Activated gamma-delta T cell (primary cell): ENCODE results near the gene GABRR2.
"Not testable (repeated sequence)": the region's sequence is repeated elsewhere in the genome, so short reads cannot be mapped to it uniquely, and the experiment has no call there.

Experiments used
- DNase-seq: peaks from one replicate; lab custom pipeline; 2025; lab: John Stamatoyannopoulos, UW

The GABRR2 gene

DNA sequence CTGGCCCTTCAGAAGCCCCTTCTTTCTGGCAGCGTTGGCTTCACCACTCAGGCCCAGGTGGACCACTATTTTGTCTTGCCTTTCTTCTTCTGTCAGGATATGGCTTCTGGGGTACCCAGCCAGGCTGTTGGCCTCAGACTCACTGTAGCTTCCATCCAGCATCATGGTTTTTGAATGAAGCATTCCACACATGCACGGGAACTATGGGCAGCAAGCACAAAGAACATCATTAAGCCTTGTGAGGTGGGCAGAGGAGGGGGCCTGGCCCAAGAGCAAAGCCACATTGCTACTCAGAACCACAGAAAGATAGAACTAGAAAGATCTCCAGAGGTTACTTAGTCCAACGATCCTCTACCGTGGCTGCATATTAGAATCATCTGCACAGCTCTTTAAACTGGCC is 57.3 kb downstream of the GABRR2 start:
- DNase-seq = no peak

DNA sequence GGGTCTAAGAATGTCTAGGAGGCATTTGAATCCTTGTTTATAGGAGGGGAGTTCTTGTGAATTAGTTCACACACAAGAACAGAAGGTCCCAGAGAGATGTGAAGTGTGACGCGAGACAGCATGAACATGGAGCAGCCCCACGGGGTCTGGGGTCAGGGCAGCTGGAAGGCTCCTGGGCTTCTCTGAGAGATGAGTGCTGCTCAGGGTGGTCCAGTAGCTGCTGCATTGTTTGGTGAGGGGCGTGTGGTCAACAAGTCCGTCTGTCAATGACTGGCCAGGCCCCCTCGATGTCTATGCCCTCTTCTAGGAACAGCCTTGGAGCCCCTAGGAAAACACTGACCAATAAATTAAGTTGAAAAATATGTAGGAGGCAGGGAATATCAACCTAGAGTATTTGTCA is 57.8 kb downstream of the GABRR2 start:
- no peak for DNase-seq

DNA sequence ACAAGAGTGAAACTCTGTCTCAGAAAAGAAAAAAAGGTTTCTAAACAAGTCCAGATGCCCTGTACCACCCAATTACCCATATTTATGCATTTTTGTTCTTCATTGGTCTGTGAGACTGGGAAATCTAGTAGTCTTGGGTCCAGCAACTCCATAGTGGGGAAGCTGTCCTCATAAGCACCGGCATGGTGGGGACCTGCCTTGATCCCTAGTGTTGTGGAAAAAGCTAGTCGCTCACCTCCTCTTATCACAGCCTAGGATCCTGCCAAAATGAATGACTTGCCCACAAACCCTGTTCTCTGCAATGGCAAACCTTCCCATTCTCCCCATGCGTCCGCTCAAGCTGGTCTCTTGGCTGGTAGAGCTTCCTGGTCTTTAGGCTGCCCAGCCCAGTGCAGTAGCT is 59.7 kb downstream of the GABRR2 start:
- no peak for DNase-seq

DNA sequence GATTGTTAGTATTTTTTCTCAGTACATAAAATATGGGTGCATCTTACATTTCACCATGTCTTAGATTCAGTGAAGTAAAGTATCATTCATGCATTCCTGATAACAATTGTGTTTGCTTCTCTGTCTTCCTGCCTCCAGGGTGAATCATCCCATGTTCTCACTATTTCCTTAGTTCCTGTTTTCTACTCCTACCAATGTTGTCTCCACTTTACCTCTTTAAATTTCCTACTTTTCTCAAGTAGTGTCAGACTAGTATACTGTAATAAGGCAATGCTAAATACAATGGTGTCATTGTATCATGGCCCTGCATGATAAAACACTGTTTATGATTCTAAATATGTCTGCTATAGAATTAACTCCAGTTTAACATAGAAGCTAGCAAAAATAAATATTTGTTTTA is 60.5 kb downstream of the GABRR2 start:
- no peak for DNase-seq

DNA sequence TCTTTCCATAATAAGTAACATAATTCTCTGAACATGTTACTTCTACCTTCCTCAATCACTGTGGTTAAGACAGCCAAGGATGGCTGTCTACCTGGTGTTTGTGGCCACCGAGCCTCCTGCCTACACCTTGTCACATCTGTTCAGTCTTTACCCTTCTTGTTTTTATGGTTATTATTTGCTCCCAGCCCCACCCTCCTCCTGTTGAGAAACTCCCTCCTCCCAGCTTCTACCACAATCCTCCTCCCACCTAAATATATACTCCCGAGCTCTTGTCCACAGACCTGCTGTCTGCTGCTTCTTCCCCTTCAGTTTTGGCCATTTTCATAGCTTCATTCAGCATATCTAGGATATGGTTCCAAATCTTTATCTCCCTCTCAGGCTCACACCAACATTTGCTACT is 62.2 kb downstream of the GABRR2 start:
- no peak for DNase-seq

DNA sequence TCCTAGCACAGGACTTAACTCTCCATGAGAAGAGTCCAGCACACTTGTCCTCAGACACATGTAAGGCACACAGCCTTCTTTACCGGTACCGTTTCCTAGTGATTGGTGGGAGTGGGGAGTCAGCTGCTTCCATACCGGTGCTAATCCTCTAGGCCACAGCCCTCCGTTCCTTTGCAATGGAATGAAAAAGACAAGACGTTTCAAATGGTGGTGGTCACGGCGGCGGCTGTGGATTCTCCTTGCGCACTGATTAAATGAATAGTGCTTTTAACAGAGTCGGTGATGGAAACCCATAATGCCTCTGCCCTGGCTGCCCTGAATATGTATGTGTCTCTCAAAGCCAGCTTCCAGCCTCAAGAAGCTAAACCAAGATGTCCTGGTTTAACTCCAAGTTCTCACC is 63.1 kb downstream of the GABRR2 start:
- DNase-seq = no peak

DNA sequence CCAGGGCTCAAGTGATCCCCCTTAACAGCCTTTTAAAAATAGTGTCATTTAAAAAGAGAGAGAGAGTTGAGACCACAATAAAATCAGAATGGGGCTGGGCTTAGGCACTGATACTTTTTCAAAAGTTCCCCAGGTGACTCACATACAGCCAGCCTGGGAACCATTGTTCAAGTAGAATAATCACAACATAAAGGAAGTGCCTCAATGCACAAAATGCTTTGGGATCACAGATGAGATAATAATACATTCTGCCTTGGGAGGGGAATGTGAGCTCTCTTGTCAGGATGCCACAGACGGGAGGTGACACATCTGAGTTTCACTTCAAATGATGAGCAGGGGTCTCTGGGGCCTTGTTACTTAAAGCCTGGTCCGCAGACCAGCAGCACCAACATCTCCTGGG is 63.9 kb downstream of the GABRR2 start:
- DNase-seq = no peak

DNA sequence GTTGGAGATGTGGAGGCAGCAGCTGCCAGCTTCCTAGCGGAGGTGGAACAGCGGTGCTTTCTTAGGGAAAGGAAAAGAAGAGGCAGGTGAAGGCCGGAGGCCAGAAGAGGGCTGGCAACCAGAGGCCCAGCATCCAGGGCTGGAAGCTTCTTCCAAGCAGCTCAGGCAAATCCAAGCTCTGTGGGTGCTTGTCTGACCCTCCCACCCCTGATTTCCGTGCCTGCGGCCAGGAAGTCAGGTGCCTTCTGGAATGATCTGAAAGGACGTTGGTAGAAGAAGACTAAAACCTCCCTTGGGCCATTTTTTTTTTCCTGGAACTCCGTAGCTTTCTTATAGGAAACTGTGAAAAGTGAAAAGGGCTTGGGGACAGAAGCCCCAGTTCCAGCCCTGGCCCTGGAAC is 64.9 kb downstream of the GABRR2 start:
- DNase-seq = no peak

DNA sequence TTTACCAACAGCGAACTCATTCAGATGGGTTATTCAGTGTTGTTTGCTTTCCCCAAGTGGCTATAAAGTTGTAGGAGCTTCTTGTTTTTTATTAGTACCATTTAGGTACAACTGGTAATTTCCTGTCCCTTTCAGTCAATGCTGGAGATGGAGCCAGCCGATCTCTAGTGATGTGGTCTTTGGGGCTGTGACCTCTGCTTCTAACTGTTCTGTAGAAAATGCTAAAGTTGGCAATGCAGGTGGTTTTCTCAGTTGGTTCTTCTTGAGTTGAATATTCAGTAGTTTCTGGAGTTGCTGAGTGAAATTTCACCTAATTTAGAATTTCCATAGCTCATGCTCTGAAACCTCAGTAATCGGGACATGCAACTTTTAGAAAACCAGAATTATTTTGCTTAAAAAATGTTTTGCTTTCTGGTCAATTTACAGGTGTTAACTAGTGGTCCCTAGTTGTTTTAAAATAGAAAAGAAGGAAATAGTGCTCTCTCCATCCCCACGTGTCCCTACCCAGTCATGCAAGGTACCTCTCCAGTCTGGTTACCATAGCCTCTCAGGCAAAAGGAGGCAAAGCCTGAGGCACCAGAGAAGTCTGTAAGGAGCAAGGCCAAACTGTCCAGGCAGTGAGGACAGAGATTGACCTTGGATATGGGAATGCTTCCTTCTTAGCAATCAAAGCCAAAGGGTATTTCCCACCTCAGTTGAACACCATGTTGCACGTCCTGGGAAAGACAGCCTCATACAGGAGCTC is 70.7 kb downstream of the GABRR2 start:
- no peak for DNase-seq

DNA sequence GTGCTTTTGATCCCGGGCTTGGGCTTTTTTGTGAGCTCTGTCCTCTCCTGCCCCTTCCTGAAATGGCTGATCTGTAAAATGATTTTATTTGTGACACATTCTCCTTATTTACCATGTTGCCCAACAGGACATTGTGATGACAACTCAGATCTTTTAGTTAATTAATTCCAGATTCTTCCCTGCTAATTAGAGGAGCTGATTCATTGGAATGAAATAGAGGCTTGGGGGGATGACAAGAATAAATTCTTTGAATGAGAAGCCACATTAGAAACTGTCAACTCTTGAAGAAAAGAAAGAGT is 71.8 kb downstream of the GABRR2 start:
- no peak for DNase-seq

DNA sequence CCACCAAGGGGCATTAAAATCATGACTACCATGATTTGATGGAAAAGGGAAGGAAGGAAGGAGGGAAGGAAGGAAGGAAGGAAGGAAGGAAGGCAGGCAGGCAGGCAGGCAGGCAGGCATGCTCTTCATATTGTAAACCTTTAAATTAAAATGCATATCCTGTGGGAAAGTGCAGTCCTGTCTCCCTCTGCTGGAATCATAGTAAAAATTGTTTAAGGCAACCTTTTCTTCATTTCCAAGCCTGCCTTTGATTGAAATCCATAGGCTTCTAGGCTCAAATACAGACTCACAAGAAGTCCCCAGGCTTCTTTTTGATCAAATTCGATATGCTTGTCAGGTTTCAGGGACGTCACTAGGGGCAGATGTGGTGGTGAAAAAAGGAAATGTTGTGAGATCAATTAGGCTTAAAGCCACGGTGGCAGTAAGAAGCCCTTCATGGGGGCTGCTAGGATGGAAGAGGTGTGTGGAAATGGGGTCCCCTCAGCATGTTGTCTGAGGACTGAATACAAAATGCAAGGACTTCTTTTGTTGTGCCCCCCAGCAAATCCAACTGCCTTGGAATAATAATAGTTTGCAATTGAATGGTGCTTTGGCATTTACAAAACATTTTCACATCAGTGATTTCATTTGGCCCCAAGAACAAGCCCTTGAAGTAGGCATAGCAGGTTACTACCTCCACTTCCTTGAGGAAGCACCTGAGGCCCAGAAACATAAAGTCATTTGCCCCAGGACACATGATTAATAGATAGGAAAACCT is 72.3 kb downstream of the GABRR2 start:
- DNase-seq = no peak

DNA sequence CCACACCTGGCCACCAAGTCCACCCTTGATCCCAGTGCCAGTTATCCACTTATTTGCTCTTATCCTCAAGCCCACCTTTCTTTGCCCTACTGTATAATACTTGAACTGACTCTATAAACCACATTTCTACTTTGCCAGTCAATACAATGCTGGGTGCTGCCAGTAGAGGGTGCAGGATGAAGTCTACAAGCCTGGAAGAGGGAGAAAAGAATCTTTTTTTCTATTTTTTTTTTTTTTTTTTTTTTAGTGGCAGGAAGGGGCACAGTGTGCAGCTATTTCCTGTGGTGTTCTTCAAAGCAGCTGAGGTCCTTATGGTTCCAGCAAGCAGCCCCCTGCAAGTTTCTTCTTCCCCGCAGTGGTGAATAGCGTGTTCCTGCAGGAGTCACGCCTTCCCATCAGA is 75.8 kb downstream of the GABRR2 start:
- no peak for DNase-seq

DNA sequence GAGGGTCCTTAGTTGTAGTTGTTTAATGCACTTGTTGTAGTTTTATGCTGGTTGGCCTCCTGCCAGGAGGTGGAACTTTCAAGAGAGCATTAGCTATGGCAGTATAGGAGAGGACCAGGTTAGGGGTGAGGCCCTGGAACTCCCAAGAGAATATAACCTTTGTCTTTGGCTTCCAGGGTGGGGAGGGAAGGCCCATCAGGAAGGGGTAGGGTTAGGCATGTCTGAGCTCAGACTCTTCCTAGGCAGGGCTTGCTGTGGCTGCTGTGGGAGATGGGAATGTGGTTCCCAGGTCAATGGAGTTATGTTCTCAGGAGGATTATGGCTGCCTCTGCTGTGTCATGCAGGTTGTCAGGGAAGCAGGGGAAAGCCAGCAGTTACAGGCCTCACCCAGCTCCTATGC is 77.9 kb downstream of the GABRR2 start:
- no peak for DNase-seq

DNA sequence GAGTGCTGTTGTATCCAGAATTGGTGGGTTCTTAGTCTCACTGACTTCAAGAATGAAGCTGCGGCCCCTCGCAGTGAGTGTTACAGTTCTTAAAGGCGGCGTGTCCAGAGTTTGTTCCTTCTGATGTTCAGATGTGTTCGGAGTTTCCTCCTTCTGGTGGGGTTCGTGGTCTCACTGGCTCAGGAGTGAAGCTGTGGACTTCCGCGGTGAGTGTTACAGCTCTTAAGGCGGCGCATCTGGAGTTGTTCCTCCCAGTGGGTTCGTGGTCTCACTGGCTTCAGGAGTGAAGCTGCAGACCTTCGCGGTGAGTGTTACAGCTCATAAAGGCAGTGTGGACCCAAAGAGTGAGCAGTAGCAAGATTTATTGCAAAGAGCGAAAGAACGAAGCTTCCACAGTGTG is 81.5 kb downstream of the GABRR2 start:
- not testable (repeated sequence) for DNase-seq

DNA sequence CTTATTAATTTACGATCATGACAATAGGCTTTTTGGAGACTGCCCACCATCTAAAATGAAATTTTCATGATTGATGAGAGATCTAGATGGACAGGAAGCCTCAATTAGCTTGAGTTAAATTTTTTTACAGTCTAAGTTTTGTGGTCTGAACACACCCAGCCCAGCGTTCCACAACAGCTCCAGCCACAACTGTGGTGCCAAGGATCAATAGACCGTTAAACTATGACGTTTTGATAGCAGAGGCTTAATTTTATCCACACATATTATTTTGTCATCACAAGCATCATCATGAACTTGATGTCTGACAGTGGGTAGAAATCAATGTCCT is 92.4 kb downstream of the GABRR2 start:
- DNase-seq = no peak

DNA sequence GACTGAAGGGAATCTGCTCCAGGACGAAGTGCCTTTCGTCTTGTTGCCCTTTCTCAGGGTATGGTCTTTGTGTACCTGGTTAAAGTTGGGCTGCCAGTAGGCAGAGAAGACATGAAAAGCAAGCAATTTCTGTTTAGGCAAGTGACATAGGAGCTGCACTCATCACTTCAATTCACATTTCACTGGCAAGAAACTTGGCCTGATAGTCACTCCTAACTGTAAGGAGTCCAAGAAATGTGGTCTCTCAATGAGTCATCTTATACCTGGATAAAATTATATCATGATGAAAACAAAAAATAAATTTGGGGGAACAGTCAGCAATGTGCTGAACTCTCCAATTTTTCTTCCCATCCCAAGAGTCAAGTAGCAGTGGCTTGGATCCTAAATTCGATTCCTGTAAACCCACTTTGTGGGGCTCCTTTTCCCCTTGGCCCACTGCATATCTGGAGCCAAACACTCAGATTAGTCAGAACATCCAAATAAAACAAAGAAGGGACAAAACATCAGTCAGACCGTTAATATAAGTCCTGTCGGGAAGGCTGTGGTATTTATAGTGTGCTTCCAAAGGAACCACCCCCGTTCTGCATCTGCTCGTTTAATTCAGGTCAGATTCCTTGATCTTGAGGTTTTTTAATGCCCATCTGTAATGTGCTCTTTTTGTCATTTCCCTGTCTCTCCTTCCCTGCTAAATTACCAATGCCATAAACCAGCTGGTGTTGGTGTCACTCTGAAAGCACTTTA is 93.0 kb downstream of the GABRR2 start:
- DNase-seq = no peak

DNA sequence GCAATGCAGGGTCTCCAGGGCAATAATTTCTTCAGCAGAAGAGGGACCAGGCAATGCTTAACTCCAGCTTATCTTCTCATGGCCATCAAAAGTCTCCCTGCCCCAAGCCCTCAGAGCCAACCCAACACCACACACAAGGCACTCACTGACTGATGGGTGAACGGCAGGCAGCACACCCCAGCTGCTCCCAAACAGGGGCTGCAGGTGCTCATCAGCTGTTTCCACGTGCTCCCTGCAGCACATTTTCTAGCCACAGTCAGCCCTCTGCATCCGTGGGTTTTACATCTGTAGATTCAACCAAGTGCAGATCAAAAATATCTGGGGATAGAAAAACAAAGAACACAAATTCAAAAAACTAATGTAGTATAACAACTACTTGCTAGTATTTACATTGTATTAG is 94.0 kb downstream of the GABRR2 start:
- no peak for DNase-seq

DNA sequence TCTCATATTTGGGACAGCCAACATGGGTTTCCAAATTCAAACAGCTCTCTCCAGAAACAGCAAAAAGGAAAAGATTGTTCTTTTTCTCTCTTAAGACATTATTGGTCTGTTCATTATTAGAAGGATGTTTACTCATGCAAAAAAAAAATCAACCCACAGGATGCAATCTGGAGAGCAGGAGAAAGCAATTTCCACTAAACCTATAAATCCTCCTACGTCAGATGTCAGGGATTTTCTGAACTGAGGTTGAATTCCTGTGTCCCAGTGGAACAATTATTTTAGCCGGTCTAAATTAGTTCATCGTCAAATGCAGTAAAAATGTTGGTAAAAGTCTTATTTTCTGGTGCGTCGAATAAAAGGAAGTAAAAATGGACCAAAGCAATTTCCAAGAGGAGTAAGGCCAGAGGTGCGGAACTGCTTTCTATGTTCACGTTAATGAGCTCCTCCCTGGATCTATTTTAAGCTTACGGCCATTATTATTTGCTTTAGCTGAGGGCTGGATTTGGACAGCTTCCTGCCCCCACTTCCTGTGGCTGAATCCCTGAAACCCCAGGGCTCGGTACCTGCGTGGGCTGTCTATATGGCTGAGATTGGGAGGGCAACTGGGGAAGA is 97.7 kb downstream of the GABRR2 start, which contains the start of gene GABRR1:
Gene GABRR1, minus strand, starts transcription at position 60 of the 612 bp plus-strand sequence. Its CDS starts 36 bp downstream, at position 24.
- DNase-seq = no peak

DNA sequence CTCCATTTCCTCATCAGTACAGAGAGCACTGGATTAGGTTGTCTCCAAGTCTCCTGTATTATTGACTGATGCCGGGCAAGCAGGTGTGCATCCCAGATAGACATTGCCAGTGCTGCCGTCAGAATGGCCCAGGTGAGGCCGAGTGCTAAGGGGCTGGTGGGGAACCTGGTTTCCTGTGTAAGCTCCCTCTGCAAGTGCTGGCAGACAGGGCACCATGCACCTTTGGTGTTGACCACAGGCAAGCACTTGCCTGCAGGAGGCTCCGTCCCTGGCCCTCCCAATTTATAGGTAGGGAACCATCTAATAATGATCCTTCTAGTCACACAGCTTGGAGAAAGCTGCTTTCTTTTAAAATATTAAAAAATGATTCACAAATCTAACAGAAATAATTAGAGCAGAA is 98.7 kb downstream of the GABRR2 start:
- no peak for DNase-seq

DNA sequence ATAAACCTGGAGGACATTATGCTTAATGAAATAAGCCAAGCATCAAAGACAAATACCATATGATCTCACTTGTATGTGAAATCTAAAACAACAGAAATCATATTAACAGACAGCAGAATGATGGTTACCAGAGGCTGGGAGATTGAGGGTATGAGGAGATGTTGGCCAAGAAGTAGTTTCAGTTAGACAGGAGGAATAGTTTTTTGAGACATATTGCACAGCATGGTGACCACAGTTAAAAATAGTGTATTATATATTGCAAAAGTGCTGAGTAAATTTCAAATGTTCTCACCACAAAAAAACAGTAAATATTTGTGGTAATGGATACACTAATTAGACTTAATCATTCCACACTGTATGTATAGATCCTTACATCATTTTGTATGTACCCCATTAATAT is 99.7 kb downstream of the GABRR2 start:
- DNase-seq = no peak

DNA sequence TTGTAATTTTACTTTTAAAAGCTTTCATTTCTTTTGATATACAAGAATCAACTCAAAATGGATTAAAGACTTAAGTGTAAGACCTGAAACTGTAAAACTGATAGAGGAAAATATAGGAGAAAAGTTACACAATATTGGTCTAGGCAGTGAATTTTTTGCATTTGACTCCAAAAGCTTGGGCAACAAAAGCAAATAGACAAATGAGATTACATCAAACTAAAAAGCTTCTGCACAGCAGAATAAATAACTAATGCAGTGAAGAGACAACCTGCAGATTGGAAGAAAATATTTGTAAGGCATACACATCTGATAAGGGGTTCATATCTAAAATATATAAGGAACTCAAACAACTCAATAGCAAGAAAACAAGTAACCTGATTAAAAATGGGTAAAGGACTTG is 100.9 kb downstream of the GABRR2 start:
- no peak for DNase-seq

DNA sequence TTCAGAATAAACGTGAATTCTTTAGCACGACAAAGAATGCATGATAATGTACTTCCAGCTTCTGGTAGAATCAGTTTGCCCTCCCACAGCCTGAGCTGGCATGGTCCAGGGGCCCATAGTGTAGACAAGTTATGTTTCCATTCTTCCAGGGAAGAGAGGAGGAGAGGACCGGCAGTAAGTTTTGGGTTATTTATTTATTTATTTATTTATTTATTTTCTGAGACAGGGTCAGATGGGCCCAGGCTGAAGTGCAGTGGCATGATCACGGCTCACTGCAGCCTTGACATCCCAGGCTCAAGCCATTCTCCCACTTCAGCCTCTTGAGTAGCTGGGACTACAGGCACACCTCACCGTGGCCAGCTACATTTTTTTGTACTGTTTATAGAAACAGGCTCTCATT is 102.6 kb downstream of the GABRR2 start:
- no peak for DNase-seq

DNA sequence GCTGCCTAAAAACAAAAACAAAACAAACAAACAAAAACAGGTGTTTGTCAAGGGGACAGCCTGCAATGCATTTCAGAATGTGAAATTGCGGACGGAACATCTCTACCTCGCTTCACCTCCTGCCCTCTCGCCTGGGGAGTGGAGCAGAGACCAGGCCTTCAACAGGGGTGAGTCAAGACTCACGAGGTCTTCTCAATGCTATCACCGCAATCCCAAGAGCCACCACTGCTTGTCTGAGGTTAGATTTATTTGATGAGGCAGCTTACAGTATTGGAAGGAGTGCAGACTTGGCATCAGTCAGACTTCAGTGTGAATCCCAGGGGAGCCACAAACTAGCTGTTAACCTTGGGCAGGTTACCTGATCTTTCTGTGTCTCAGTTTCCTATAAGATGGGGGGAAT is 105.6 kb downstream of the GABRR2 start:
- DNase-seq = no peak
